ENCODE results near the gene ACOXL.

DNA sequence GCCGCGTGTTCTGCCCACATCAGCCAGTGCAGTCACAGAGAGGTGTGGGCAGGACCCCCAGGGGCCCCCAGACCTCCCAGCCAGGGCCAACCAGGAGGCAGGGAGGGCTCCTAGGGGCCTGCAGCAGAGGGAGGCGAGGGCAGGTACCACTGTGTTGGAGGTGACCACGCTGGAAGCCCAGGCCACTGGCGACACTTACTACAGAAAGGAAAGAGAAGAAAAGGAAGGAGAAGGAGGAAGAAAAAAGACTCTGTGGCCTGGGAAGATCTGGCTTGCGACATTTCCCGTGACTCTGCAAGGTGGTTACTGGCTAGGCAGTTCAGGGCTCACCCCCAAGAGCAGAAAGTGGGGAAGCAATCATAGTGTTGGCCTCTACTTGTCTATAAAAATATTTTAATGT lies 290.3 kb downstream of the ACOXL start:
- TF ChIP-seq, protein P1, sequence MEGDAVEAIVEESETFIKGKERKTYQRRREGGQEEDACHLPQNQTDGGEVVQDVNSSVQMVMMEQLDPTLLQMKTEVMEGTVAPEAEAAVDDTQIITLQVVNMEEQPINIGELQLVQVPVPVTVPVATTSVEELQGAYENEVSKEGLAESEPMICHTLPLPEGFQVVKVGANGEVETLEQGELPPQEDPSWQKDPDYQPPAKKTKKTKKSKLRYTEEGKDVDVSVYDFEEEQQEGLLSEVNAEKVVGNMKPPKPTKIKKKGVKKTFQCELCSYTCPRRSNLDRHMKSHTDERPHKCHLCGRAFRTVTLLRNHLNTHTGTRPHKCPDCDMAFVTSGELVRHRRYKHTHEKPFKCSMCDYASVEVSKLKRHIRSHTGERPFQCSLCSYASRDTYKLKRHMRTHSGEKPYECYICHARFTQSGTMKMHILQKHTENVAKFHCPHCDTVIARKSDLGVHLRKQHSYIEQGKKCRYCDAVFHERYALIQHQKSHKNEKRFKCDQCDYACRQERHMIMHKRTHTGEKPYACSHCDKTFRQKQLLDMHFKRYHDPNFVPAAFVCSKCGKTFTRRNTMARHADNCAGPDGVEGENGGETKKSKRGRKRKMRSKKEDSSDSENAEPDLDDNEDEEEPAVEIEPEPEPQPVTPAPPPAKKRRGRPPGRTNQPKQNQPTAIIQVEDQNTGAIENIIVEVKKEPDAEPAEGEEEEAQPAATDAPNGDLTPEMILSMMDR (conservative IDR thresholded peaks at IDR 0.05 in 1 of 2, IDR thresholded peaks at IDR 0.05 in 1 of 2; ENCODE audit: extremely low read depth in 1 of 2, insufficient read depth in 1 of 2, low read depth in 1 of 2, low read length in 2 of 2): no peak
- TF ChIP-seq EZH2 (IDR thresholded peaks at IDR 0.05; ENCODE audit: borderline replicate concordance, low read length): no peak

Measured in mammary epithelial cell (primary cell).